Activated T-helper 1 cell treated with anti-CD3 and anti-CD28 coated beads, Interleukin-12 subunit alpha, Interleukin-12 subunit beta, Interleukin-2, Interleukin-4 antibody, amounts not matched to agents 30 ng/mL and 10 ng/mL and 1 ng/mL, durations not matched to agents 14 hours and 24 hours and 36 hours (primary cell): ENCODE data around the gene FGF22. TPM values are rescaled to one million over a fixed set of nuclear protein-coding genes. Genes with fewer than 3 reads are reported as not detected.

Experiments
- DNase-seq: peaks from one replicate; pipeline ENCODE4 v3.0.0; 2021; ENCODE audit warnings: low spot score
- H3K27ac Mint-ChIP-seq: one replicate; pipeline ENCODE4 v1.8.0; 2021; ENCODE audit warnings: mild to moderate bottlenecking, mixed read lengths
- H3K27me3 Mint-ChIP-seq: one replicate; pipeline ENCODE4 v1.8.0; 2022; ENCODE audit warnings: mild to moderate bottlenecking, moderate library complexity, mixed read lengths; ENCODE audit not compliant: insufficient read depth
- H3K36me3 Mint-ChIP-seq: one replicate; pipeline ENCODE4 v1.8.0; 2021; ENCODE audit warnings: low read depth, mixed read lengths
- H3K4me1 Mint-ChIP-seq: one replicate; pipeline ENCODE4 v1.8.0; 2021; ENCODE audit warnings: low read depth, mixed read lengths
- H3K4me3 Mint-ChIP-seq: one replicate; pipeline ENCODE4 v1.8.0; 2021; ENCODE audit warnings: mild to moderate bottlenecking, moderate library complexity, mixed read lengths
- H3K9me3 Mint-ChIP-seq: one replicate; pipeline ENCODE4 v1.8.0; 2021; ENCODE audit warnings: mixed read lengths
- intact Hi-C: fragments of 100-400 bp; cut with micrococcal nuclease; formaldehyde crosslinking; loops from one replicate; pipeline ENCODE4 v1.15.1; 2024
- total RNA-seq: library from RNA; stranded (reverse); gene quantifications from 2 replicates; pipeline ENCODE4 v1.2.3, GENCODE V29; 2022

The FGF22 gene
- total RNA-seq, 1 donor from 2014 or later, result not detected

DNA sequence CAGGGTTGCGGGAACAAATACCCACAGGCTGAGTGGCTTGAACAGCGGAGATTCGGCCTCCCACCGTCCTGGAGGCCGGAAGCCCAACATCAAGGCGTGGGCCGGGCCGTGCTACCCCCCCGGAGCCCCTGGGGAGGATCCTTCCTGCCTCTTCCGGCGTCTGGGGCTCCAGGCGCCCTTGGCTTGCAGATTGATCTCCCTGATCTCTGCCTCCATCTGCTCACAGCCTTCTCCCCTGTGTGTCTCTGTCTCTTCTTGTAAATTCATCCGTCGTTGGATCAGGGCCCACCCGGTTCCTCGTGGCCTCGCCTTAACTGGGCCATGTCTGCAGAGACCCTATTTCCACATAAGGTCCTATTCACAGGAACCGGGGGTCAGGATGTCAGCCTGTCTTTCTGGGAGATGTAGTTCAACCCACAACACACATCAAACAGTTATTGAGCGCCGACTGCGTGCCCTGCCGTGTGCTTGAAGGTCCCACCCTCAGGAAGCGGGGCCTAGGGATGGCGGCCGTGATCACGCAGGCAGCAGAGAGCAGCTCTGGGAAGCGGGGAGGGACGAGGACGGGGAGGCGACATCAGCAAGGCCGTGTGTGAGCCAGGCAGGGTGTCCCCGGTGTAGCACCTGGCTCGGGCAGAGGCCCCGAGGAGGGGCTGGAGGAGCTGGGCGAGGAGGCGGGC is 28.7 kb upstream of the FGF22 start:
- Mint-ChIP-seq H3K27me3 (no peaks in the 10 kb centered on the region), H3K4me3 (peak overlapping the region; percentile 87), H3K9me3 (no peaks in the 10 kb centered on the region), H3K36me3 (peaks cover 10% of the 10 kb centered on the region), H3K27ac (peak overlapping the region; percentile 98), H3K4me1 (peaks cover 14% of the 10 kb centered on the region)
- peak; percentile 56 for DNase-seq
- intact Hi-C loops, result loop anchor here (1.0 to 2.0 kb wide), 4 partner anchors 22 to 70 kb away; partner anchors contain the start of genes BSG and POLRMT

GRCh38 chr19:611481-611868 is 28.2 kb upstream of the FGF22 start:
- peaks cover 14% of the 10 kb centered on the region for H3K4me1 Mint-ChIP-seq
- peak overlapping the region; percentile 87 for H3K4me3 Mint-ChIP-seq
- H3K27me3 Mint-ChIP-seq, result no peaks in the 10 kb centered on the region
- H3K9me3 Mint-ChIP-seq, result no peaks in the 10 kb centered on the region
- H3K36me3 Mint-ChIP-seq, result peaks cover 10% of the 10 kb centered on the region
- intact Hi-C loops, result loop anchor here (1.0 to 2.0 kb wide), 4 partner anchors 22 to 69 kb away; partner anchors contain the start of genes BSG and POLRMT
- DNase-seq, result no peak
- peak overlapping the region; percentile 98 for H3K27ac Mint-ChIP-seq

DNA sequence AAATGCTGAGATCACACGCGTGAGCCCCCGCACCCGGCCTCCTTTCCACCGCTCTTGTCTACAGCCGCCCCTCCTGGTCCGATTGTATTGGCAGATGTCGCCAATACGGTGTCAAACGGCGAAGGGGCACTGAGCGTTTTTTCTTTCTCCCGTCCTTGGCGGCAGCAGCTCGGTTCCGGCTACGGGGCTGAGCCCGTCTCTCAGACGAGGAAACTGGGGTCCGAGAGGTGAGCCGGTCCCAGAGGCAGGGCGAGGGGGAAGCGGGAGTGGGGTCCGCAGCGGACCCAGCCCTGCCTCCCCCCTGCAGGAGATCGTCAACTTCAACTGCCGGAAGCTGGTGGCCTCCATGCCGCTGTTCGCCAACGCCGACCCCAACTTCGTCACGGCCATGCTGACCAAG is 26.7 kb upstream of the FGF22 start:
- no peak overlapping the region for H3K27ac Mint-ChIP-seq
- intact Hi-C loops, result no loop called here

GRCh38 chr19:613732-614567 is 25.7 kb upstream of the FGF22 start:
- no peak for DNase-seq
- H3K4me1 Mint-ChIP-seq, result peaks cover 14% of the 10 kb centered on the region
- intact Hi-C loops, result no loop called here
- no peaks in the 10 kb centered on the region for H3K27me3 Mint-ChIP-seq
- H3K27ac Mint-ChIP-seq, result no peak overlapping the region
- no peaks in the 10 kb centered on the region for H3K9me3 Mint-ChIP-seq
- no peak overlapping the region for H3K4me3 Mint-ChIP-seq
- H3K36me3 Mint-ChIP-seq, result peaks cover 13% of the 10 kb centered on the region

More for the DNA sequence above, 26.7 kb upstream of the FGF22 start:
- Mint-ChIP-seq H3K36me3 (peaks cover 10% of the 10 kb centered on the region), H3K4me1 (peaks cover 14% of the 10 kb centered on the region), H3K27me3 (no peaks in the 10 kb centered on the region), H3K4me3 (no peak overlapping the region), H3K9me3 (no peaks in the 10 kb centered on the region)
- no peak for DNase-seq

DNA sequence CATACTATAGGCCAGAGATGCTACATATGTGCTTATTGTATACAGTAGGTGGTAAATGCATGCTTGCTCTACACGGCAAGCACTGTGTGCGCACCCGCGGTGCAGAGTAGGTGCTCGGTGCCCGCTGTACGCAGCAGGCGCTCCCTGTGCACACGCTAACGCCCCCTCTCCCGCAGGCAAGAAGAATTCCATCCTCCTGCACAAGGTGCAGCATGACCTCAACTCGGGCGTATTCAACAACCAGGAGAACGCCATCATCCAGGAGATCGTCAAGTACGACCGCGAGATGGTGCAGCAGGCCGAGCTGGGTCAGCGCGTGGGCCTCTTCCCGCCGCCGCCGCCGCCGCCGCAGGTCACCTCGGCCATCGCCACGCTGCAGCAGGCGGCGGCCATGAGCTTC is 24.1 kb upstream of the FGF22 start:
- H3K27me3 Mint-ChIP-seq, result no peaks in the 10 kb centered on the region
- H3K36me3 Mint-ChIP-seq, result peaks cover 13% of the 10 kb centered on the region
- H3K27ac Mint-ChIP-seq, result peak overlapping the region; percentile 48

GRCh38 chr19:616062-616700 is 23.5 kb upstream of the FGF22 start:
- Mint-ChIP-seq H3K27me3 (no peaks in the 10 kb centered on the region), H3K27ac (no peak overlapping the region), H3K36me3 (peaks cover 13% of the 10 kb centered on the region), H3K4me3 (no peak overlapping the region), H3K4me1 (peaks cover 9% of the 10 kb centered on the region), H3K9me3 (no peaks in the 10 kb centered on the region)
- no peak for DNase-seq
- intact Hi-C loops, result no loop called here

More for the DNA sequence above, 24.1 kb upstream of the FGF22 start:
- DNase-seq, result no peak
- Mint-ChIP-seq H3K4me3 (no peak overlapping the region), H3K9me3 (no peaks in the 10 kb centered on the region), H3K4me1 (peaks cover 14% of the 10 kb centered on the region)
- intact Hi-C loops, result no loop called here

- DNase-seq, result no peak
These were observed 22.7 kb upstream of the FGF22 start for GRCh38 chr19:616747-617526.

DNA sequence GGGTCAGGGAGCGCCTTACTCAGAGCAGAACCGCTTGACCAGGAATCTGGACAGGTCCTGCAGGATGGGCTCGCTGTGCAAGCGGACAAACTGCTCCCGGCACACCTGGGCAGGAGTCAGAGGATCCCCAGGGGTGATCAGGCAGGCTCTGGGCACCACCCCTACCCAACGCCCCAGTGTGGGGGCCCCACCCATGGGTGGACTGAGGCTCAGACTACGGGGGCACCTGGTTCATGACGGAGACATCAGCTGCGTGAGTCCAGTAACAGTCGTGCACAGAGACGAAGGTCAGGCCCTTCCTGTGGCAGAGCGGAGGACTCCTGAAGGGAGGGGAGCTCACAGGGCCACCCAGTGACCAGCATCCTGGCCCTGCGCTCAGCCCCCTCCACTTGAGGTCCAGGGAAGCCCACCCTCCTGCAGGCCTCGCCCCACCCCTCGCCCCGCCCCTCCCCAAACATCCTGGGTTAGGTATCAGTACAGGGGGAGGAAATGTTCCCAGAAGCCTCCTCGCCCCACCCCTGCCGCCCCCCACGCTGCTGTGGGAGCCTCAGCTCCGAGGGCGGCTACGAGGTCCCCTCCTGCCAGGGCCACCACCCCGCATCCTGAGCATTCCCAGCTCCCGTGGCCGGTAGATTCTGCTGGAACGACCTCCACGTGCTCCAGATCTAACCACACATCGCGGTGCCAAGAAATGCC is 22.0 kb upstream of the FGF22 start:
- no peak overlapping the region for H3K27ac Mint-ChIP-seq

More at GRCh38 chr19:616747-617526, 22.7 kb upstream of the FGF22 start:
- Mint-ChIP-seq H3K4me1 (peaks cover 4% of the 10 kb centered on the region), H3K36me3 (peaks cover 13% of the 10 kb centered on the region), H3K4me3 (no peak overlapping the region), H3K27ac (no peak overlapping the region), H3K9me3 (no peaks in the 10 kb centered on the region), H3K27me3 (no peaks in the 10 kb centered on the region)
- intact Hi-C loops, result no loop called here

DNA sequence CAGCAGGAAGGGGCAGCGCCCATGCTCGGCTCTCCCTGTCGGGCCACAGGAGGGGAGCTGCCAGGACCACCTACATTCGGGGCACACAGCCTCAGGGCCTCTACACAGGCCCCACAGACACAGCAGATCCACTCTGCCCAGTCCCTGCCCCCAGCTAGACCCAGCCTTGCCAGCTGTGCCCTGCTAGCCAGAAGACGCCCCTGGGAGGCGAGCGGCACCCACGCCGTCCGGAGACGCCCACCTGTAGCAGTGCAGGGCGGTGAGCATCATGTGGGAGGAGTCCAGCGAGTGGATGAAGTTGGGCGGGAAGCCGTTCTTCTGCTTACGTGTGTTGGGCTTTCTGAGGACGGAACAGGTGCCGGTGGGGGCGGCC is 21.4 kb upstream of the FGF22 start:
- intact Hi-C loops, result no loop called here
- Mint-ChIP-seq H3K4me1 (peaks cover 4% of the 10 kb centered on the region), H3K36me3 (peaks cover 13% of the 10 kb centered on the region), H3K9me3 (no peaks in the 10 kb centered on the region), H3K4me3 (no peak overlapping the region), H3K27ac (no peak overlapping the region), H3K27me3 (no peaks in the 10 kb centered on the region)
- DNase-seq, result no peak

More for the DNA sequence above, 22.0 kb upstream of the FGF22 start:
- peaks cover 4% of the 10 kb centered on the region for H3K4me1 Mint-ChIP-seq
- no peak overlapping the region for H3K4me3 Mint-ChIP-seq
- DNase-seq, result no peak
- intact Hi-C loops, result no loop called here
- no peaks in the 10 kb centered on the region for H3K9me3 Mint-ChIP-seq
- H3K27me3 Mint-ChIP-seq, result no peaks in the 10 kb centered on the region
- peaks cover 13% of the 10 kb centered on the region for H3K36me3 Mint-ChIP-seq

DNA sequence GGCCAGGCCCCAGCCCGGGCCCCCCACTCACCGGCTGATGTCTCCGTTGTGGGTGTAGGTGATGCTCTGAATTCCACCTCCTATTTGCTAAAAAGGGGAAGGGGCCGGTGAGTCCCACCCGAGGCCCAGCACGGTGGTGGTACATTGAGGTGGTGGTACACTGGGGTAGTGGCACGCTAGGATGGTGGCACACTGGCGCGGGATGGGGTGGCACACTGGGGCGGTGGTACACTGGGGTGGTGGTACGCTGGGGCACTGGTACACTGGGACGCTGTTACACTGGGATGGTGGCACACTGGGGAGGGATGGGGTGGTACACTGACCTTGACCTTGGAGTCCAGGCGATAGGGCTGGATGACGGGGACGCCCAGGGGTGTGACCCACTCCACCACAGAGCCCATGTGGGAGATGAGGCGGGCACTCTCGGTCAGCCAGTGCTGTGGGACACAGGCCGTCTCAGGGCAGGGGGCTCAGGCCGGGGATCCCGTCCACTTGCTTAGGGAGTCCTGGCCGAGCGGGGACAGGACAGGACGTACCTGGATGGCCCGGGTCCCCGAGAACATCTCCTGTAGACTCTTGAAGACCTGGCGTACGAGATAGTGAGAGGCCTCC is 20.9 kb upstream of the FGF22 start:
- intact Hi-C loops, result no loop called here
- no peaks in the 10 kb centered on the region for H3K27me3 Mint-ChIP-seq
- no peaks in the 10 kb centered on the region for H3K9me3 Mint-ChIP-seq
- H3K4me3 Mint-ChIP-seq, result no peak overlapping the region
- peaks cover 4% of the 10 kb centered on the region for H3K4me1 Mint-ChIP-seq
- no peak overlapping the region for H3K27ac Mint-ChIP-seq
- peaks cover 16% of the 10 kb centered on the region for H3K36me3 Mint-ChIP-seq
- DNase-seq, result no peak

GRCh38 chr19:619286-620002 is 20.2 kb upstream of the FGF22 start:
- DNase-seq, result no peak
- H3K4me3 Mint-ChIP-seq, result no peak overlapping the region
- H3K9me3 Mint-ChIP-seq, result no peaks in the 10 kb centered on the region
- no peaks in the 10 kb centered on the region for H3K27me3 Mint-ChIP-seq
- H3K36me3 Mint-ChIP-seq, result peaks cover 18% of the 10 kb centered on the region
- H3K4me1 Mint-ChIP-seq, result peaks cover 4% of the 10 kb centered on the region
- intact Hi-C loops, result no loop called here
- no peak overlapping the region for H3K27ac Mint-ChIP-seq
